ENCODE measurements around the gene ZNF30. TPM values are rescaled to one million over a fixed set of nuclear protein-coding genes. Genes with fewer than 3 reads are reported as not detected.

Gene ZNF30
- total RNA-seq, 1 donor from 2014 or later = 3.5 TPM

GRCh38 chr19:34960940-34961679 is 34.4 kb downstream of the ZNF30 start:
- H3K4me1 ChIP-seq = peaks cover 11% of the 10 kb centered on the region
- H3K4me3 ChIP-seq = peak overlapping the region; percentile 11
- ATAC-seq (no peak), DNase-seq (no peak)
- TF ChIP-seq, protein P1, sequence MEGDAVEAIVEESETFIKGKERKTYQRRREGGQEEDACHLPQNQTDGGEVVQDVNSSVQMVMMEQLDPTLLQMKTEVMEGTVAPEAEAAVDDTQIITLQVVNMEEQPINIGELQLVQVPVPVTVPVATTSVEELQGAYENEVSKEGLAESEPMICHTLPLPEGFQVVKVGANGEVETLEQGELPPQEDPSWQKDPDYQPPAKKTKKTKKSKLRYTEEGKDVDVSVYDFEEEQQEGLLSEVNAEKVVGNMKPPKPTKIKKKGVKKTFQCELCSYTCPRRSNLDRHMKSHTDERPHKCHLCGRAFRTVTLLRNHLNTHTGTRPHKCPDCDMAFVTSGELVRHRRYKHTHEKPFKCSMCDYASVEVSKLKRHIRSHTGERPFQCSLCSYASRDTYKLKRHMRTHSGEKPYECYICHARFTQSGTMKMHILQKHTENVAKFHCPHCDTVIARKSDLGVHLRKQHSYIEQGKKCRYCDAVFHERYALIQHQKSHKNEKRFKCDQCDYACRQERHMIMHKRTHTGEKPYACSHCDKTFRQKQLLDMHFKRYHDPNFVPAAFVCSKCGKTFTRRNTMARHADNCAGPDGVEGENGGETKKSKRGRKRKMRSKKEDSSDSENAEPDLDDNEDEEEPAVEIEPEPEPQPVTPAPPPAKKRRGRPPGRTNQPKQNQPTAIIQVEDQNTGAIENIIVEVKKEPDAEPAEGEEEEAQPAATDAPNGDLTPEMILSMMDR (IDR thresholded peaks at IDR 0.05) = no peak
- intact Hi-C loops (cut with DNase I) = no loop called here
- H3K9me3 ChIP-seq = peaks cover 55% of the 10 kb centered on the region
- H3K36me3 ChIP-seq = peaks cover 42% of the 10 kb centered on the region
- H3K27ac ChIP-seq = peak overlapping the region; percentile 53
- H3K27me3 ChIP-seq (ENCODE audit: low read depth) = no peaks in the 10 kb centered on the region

DNA sequence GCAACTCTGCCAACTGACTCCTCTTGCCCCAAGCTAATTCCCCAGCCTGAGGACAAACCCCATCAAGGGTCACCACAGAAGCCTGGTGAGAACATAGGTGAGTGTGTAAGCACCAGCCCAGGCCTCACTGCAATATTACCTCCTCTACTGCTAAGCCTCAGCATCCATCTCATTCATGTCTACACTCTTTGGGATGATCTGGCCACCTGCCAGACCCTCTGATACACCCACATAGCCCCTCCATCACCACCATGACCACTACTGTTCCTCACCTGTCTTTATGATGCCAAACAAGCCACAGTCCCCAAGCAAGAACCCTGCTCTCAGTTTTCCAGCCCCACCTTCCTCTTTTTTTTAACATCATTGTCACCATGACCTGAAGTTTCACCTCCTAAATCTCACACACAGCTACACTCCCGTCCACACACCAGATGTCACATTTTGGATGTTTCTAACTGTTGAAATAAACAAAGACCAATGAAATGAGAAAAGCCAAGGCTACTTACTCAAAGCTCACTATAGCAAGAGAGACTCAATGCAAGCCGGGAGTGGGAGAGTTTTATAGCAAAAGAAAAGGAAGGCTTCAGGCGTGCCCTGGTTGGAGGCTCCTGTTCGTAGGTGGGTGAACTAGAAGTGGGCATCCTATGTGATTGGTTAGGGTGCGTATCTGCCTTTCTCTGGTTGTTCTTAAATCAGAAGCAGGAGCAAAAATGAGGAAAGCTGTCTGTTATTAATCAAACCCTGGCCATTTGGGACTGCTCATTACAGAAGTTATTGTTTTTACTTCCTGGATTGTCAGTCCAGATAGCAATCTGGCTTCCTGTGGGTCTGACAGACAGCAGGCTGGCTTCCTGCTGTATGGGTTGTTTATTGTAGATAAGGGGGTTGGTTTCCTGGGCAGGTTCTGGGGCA is 35.3 kb downstream of the ZNF30 start:
- TF ChIP-seq, protein P1 (IDR thresholded peaks at IDR 0.05) = no peak
- H3K4me3 ChIP-seq = peak overlapping the region; percentile 99
- ATAC-seq = peak in 1 of 2 donors; percentile 41
- H3K27me3 ChIP-seq (ENCODE audit: low read depth) = no peaks in the 10 kb centered on the region
- H3K27ac ChIP-seq = peak overlapping the region; percentile 88
- H3K36me3 ChIP-seq = peaks cover 37% of the 10 kb centered on the region
- intact Hi-C loops (cut with DNase I) = no loop called here
- H3K4me1 ChIP-seq = peaks cover 11% of the 10 kb centered on the region
- H3K9me3 ChIP-seq = peaks cover 46% of the 10 kb centered on the region
- DNase-seq = no peak

DNA sequence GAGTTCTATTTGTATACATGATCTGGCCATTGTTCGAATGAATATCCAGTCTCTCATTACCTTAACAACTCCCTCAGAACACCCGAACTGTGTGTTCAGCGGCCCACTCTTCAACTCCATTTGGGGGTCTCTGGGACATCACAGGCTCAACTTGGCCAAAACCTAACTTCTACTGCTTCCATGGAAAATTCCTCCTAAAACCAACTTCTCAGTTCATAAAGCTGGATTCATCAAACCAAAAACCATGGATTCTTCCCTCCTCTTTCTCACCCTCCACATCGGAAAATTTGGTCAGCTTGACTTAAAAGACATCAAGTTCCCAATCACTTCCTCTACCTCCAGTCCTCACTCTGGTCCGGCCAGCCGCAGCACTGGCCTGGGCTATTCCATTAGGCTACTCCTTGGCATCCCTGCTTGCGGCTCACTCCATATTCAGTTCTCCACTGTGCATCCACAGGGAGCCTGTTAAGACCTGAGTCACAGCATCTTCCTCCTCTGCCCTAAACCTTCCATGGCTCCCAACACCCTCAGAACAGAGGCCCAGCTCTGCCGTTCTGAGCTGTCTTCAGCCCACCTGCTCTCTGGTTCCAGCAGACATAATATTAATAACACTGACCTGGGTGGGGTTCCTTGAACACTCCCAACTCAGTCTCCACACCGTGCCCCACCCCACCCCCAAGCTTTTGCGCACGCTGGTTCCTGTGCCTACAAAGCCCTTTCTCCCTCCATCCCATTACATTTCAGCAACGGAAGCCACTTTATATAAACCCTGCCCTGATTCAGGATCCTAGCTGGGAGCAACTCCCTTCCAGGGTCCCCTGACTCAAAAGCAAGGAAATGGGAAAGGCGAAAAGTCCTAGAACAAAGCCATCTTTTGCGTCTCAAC is 36.2 kb downstream of the ZNF30 start:
- DNase-seq (no peak), ATAC-seq (peak; percentile 33 to 35)
- Histone ChIP-seq H3K4me3 (peak overlapping the region; percentile 99), H3K9me3 (peaks cover 37% of the 10 kb centered on the region), H3K27me3 (ENCODE audit: low read depth) (no peaks in the 10 kb centered on the region), H3K36me3 (peaks cover 29% of the 10 kb centered on the region), H3K4me1 (peaks cover 11% of the 10 kb centered on the region), H3K27ac (peak overlapping the region; percentile 88)
- TF ChIP-seq, protein P1 (IDR thresholded peaks at IDR 0.05) = no peak
- intact Hi-C loops (cut with DNase I) = no loop called here

GRCh38 chr19:34963573-34964406 is 37.1 kb downstream of the ZNF30 start, which contains the start of gene ZNF792:
Gene ZNF792, minus strand, starts transcription at chr19:34964229. Its CDS starts 567 bp downstream, at chr19:34963662.
- H3K27me3 ChIP-seq (ENCODE audit: low read depth) = no peaks in the 10 kb centered on the region
- peaks cover 11% of the 10 kb centered on the region for H3K4me1 ChIP-seq
- H3K36me3 ChIP-seq = peaks cover 21% of the 10 kb centered on the region
- peak within 1 kb of the TSS; percentile 88 for H3K27ac ChIP-seq
- ATAC-seq = peak; percentile 85 to 90
- peak within 1 kb of the TSS; percentile 99 for H3K4me3 ChIP-seq
- TF ChIP-seq, protein P1 (IDR thresholded peaks at IDR 0.05) = no peak
- DNase-seq = peak; percentile 84
- peaks cover 28% of the 10 kb centered on the region for H3K9me3 ChIP-seq
- intact Hi-C loops (cut with DNase I) = no loop called here

Measured in lower lobe of right lung (tissue), 2 donors.